ENCODE results near the gene RAPGEF3.

RAPGEF3 gene

GRCh38 chr12:47755655-47756562 is 2.8 kb downstream of the RAPGEF3 start:
- DNase-seq, result no peak

GRCh38 chr12:47754881-47755280 is 3.8 kb downstream of the RAPGEF3 start:
- no peak for DNase-seq

- DNase-seq, result no peak
These were observed 4.6 kb downstream of the RAPGEF3 start for GRCh38 chr12:47754126-47754525.

- DNase-seq, result no peak
These were observed 5.4 kb downstream of the RAPGEF3 start for GRCh38 chr12:47753021-47754001.

GRCh38 chr12:47752552-47752951 is 6.1 kb downstream of the RAPGEF3 start:
- peak; percentile 42 for DNase-seq

- no peak for DNase-seq
These were observed 6.6 kb downstream of the RAPGEF3 start for GRCh38 chr12:47752121-47752520.

GRCh38 chr12:47751561-47751960 is 7.1 kb downstream of the RAPGEF3 start:
- DNase-seq, result no peak

GRCh38 chr12:47750916-47751470 is 7.7 kb downstream of the RAPGEF3 start:
- DNase-seq, result no peak

GRCh38 chr12:47750229-47750798 is 8.4 kb downstream of the RAPGEF3 start:
- DNase-seq, result no peak

GRCh38 chr12:47748899-47749298 is 9.8 kb downstream of the RAPGEF3 start:
- no peak for DNase-seq

- no peak for DNase-seq
These were observed 10.2 kb downstream of the RAPGEF3 start for GRCh38 chr12:47748507-47748828.

GRCh38 chr12:47747596-47748506 is 10.8 kb downstream of the RAPGEF3 start:
- DNase-seq, result no peak

GRCh38 chr12:47747126-47747525 is 11.6 kb downstream of the RAPGEF3 start:
- no peak for DNase-seq

GRCh38 chr12:47746523-47746922 is 12.2 kb downstream of the RAPGEF3 start:
- DNase-seq, result no peak

GRCh38 chr12:47746073-47746472 is 12.6 kb downstream of the RAPGEF3 start:
- no peak for DNase-seq

- no peak for DNase-seq
These were observed 13.1 kb downstream of the RAPGEF3 start for GRCh38 chr12:47745485-47746041.

- DNase-seq, result no peak
These were observed 13.8 kb downstream of the RAPGEF3 start for GRCh38 chr12:47744778-47745436.

- DNase-seq, result no peak
These were observed 14.6 kb downstream of the RAPGEF3 start for GRCh38 chr12:47744005-47744651.

GRCh38 chr12:47743311-47743860 is 15.3 kb downstream of the RAPGEF3 start:
- no peak for DNase-seq

All from fibroblast of skin of abdomen (primary cell).